Neural crest cell (in vitro differentiated cells): Measurements from ENCODE around the gene TSGA10IP. TPM values are rescaled to one million over a fixed set of nuclear protein-coding genes. Genes with fewer than 3 reads are reported as not detected.

Experiments
- DNase-seq: peaks from one replicate; pipeline ENCODE4 v3.0.0; 2021; ENCODE audit warnings: low read depth, mixed read lengths, low spot score
- H3K27ac Mint-ChIP-seq: one replicate; pipeline ENCODE4 v1.8.0; 2021; ENCODE audit warnings: mild to moderate bottlenecking, mixed read lengths; ENCODE audit not compliant: unreplicated experiment
- H3K27me3 Mint-ChIP-seq: 2 replicates; pipeline ENCODE4 v1.8.0; 2021; ENCODE audit warnings: low read depth, mild to moderate bottlenecking, mixed read lengths
- H3K36me3 Mint-ChIP-seq: 2 replicates; pipeline ENCODE4 v1.8.0; 2021; ENCODE audit warnings: low read depth, mild to moderate bottlenecking, mixed read lengths
- H3K4me1 Mint-ChIP-seq: 2 replicates; pipeline ENCODE4 v1.8.0; 2021; ENCODE audit warnings: mixed read lengths
- H3K4me3 Mint-ChIP-seq: one replicate; pipeline ENCODE4 v1.8.0; 2021; ENCODE audit warnings: mild to moderate bottlenecking, mixed read lengths
- H3K9me3 Mint-ChIP-seq: 2 replicates; pipeline ENCODE4 v1.8.0; 2021; ENCODE audit warnings: mixed read lengths
- total RNA-seq: library from RNA; stranded (reverse); gene quantifications from 2 replicates; pipeline ENCODE4 v1.2.1, GENCODE V29; 2021
- TF ChIP-seq, protein P1 (sequence below): fragments of 200-600 bp; sonication (generic); conservative IDR thresholded peaks from 2 replicates; pipeline ENCODE4 v1.5.0; 2021; ENCODE audit warnings: antibody characterized with exemption, mild to moderate bottlenecking

The TSGA10IP gene
- total RNA-seq, 1 donor from 2014 or later, result 2.7 TPM

DNA sequence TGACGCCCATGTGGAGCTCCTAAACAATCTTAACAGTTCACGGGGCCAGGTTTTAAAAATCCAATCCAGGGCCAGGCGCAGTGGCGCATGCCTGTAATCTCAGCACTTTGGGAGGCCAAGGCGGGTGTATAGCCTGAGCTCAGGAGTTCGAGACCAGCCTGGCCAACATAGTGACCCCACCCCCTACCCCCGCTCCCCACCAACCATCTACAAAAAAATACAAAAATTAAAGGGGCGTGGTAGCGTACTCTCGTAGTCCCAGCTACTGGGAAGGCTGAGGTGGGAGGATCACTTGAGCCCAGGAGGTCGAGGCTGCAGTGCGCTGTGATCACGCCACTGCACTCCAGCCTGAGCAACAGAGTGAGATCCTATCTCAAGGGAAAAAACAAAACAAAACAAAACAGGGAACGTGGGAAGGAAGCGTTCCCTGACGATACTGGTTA is 15.6 kb downstream of the TSGA10IP start:
- peaks cover 1% of the 10 kb centered on the region for H3K36me3 Mint-ChIP-seq
- TF ChIP-seq, protein P1, sequence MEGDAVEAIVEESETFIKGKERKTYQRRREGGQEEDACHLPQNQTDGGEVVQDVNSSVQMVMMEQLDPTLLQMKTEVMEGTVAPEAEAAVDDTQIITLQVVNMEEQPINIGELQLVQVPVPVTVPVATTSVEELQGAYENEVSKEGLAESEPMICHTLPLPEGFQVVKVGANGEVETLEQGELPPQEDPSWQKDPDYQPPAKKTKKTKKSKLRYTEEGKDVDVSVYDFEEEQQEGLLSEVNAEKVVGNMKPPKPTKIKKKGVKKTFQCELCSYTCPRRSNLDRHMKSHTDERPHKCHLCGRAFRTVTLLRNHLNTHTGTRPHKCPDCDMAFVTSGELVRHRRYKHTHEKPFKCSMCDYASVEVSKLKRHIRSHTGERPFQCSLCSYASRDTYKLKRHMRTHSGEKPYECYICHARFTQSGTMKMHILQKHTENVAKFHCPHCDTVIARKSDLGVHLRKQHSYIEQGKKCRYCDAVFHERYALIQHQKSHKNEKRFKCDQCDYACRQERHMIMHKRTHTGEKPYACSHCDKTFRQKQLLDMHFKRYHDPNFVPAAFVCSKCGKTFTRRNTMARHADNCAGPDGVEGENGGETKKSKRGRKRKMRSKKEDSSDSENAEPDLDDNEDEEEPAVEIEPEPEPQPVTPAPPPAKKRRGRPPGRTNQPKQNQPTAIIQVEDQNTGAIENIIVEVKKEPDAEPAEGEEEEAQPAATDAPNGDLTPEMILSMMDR, result no peak
- DNase-seq, result no peak
- peak overlapping the region; percentile 95 for H3K4me3 Mint-ChIP-seq
- H3K4me1 Mint-ChIP-seq, result peaks cover 22% of the 10 kb centered on the region
- H3K9me3 Mint-ChIP-seq, result no peaks in the 10 kb centered on the region
- no peaks in the 10 kb centered on the region for H3K27me3 Mint-ChIP-seq
- peak overlapping the region; percentile 96 for H3K27ac Mint-ChIP-seq

DNA sequence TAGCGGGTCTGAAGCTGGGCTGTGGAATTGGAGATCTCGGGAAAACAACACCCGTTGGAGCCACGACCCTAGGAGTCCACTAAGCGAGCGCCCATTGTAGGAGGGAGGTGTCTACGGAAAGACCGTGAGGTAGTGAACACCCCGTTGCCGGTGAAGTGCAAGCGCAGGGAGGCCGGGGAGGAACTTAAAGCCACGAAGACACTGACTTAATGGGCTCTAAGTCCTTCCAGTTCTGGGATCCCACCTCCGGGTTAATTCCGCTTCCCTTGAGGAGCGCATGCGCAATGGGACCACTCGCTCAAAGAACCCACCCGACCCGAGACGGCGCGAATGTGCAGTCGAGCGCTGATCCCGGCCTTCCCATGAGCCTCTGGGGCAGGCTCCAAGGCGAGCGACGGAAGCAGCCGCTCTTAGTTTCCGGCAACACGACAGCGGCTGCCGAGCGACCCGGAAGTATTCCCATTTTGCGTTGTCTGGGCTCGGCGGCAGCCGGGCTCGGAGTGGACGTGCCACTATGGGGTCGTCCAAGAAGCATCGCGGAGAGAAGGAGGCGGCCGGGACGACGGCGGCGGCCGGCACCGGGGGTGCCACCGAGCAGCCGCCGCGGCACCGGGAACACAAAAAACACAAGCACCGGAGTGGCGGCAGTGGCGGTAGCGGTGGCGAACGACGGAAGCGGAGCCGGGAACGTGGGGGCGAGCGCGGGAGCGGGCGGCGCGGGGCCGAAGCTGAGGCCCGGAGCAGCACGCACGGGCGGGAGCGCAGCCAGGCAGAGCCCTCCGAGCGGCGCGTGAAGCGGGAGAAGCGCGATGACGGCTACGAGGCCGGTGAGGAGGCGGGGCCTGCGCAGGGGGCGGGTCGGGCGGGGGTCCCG is 16.2 kb downstream of the TSGA10IP start, which contains the start of gene SART1:
Gene SART1 (plus strand): TSS at position 468 of the 874 bp plus-strand sequence. CDS start 47 bp downstream, at position 515.
- Mint-ChIP-seq H3K27ac (peak within 1 kb of the TSS; percentile 96), H3K4me3 (peak within 1 kb of the TSS; percentile 95), H3K36me3 (peaks cover 3% of the 10 kb centered on the region), H3K27me3 (no peaks in the 10 kb centered on the region), H3K4me1 (peaks cover 22% of the 10 kb centered on the region), H3K9me3 (no peaks in the 10 kb centered on the region)
- TF ChIP-seq, protein P1, result no peak
- peak; percentile 92 for DNase-seq

DNA sequence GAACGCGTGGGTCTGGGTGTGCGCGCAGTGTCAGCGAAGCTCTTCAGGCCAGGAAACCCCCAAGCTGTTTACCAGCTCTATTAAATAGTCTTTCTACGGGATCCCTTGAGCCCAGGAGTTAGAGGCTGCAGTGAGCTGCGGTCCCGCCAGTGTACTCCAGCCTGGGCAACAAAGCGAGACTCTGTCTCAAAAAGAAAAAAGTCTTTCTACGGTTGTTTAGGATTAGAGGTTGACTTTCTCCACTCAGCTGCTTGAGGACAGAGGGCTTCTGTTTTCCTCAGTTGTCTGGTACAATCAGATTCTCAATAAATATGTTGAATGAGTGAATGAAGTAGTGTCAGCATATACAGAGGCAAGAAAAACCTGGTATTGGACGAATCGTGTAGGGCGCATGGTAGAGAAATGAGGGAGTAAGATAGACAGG is 16.9 kb downstream of the TSGA10IP start:
- Mint-ChIP-seq H3K27me3 (no peaks in the 10 kb centered on the region), H3K4me3 (peak overlapping the region; percentile 95), H3K4me1 (peaks cover 22% of the 10 kb centered on the region), H3K9me3 (no peaks in the 10 kb centered on the region), H3K36me3 (peaks cover 3% of the 10 kb centered on the region), H3K27ac (no peak overlapping the region)
- TF ChIP-seq, protein P1, result no peak
- DNase-seq, result no peak

DNA sequence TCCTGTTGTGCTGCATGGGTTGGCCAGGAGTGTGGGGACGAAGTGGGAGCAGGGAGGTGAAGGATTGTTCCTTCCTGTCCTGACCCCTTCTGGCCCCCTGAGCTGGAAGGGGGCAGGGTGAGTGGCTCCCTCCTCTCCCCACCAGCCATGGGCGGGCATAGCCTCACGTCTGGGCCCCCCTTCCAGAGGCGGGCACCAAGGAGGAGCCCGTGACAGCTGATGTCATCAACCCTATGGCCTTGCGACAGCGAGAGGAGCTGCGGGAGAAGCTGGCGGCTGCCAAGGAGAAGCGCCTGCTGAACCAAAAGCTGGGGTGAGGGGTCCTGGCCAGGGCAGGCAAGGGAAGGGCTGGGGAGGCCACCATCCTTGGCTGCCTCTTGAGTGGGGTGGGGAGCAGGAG is 19.6 kb downstream of the TSGA10IP start:
- peaks cover 22% of the 10 kb centered on the region for H3K4me1 Mint-ChIP-seq
- H3K36me3 Mint-ChIP-seq, result peaks cover 11% of the 10 kb centered on the region
- H3K27ac Mint-ChIP-seq, result no peak overlapping the region

DNA sequence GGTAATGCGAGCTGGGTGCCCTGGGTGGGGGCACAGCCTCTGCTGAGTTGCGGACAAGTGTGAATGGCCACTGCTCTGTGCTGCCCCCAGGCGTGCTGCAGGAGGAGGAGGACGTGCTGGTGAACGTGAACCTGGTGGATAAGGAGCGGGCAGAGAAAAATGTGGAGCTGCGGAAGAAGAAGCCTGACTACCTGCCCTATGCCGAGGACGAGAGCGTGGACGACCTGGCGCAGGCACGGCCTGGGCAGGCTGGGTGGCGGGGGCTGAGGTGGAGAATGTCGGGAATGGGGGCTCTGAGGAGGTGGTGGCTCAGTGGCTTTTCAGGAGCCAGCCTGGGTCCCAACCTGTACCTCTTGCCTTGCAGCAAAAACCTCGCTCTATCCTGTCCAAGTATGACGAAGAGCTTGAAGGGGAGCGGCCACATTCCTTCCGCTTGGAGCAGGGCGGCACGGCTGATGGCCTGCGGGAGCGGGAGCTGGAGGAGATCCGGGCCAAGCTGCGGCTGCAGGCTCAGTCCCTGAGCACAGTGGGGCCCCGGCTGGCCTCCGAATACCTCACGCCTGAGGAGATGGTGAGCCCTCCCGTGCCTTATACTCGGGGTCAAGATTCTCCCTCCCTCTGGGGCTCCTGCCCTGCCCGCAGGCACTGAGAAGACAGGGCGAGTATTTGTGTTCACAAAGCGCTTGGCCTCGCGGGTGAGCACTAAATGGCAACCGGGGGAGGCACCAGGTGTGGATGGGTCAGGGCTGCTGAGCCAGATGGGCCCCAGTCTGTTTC is 20.9 kb downstream of the TSGA10IP start:
- Mint-ChIP-seq H3K4me1 (peaks cover 24% of the 10 kb centered on the region), H3K4me3 (peak overlapping the region; percentile 25), H3K27ac (no peak overlapping the region), H3K9me3 (no peaks in the 10 kb centered on the region), H3K27me3 (no peaks in the 10 kb centered on the region), H3K36me3 (peaks cover 17% of the 10 kb centered on the region)
- DNase-seq, result no peak
- TF ChIP-seq, protein P1, result no peak

More for the DNA sequence above, 19.6 kb downstream of the TSGA10IP start:
- DNase-seq, result no peak
- no peaks in the 10 kb centered on the region for H3K9me3 Mint-ChIP-seq
- no peak overlapping the region for H3K4me3 Mint-ChIP-seq
- TF ChIP-seq, protein P1, result no peak
- no peaks in the 10 kb centered on the region for H3K27me3 Mint-ChIP-seq
